H1 (cell line): ENCODE measurements around the gene BSND. TPM values are rescaled to one million over a fixed set of nuclear protein-coding genes. Genes with fewer than 3 reads are reported as not detected.

Experiments
- CTCF ChIA-PET: fragments of 300-600 bp; sonication (Branson Sonifier 250); formaldehyde crosslinking; loops from one replicate; lab custom pipeline; 2021; ENCODE audit not compliant: partially characterized antibody; lab: Charles Lee
- POLR2A ChIA-PET: fragments of 300-600 bp; sonication (Branson Sonifier 250); formaldehyde crosslinking; loops from one replicate; lab custom pipeline; 2021; ENCODE audit warnings: inconsistent platforms; ENCODE audit not compliant: partially characterized antibody; lab: Charles Lee
- DNase-seq, 2 experiments: peaks; one replicate each; pipeline versions ENCODE4 v3.0.0 to v3.0.0-alpha.2; 2010 to 2022; ENCODE audit warnings: low spot score in 2 of 2, low read depth in 1 of 2, mixed read lengths in 1 of 2
- FAIRE-seq: peaks from 2 replicates; lab custom pipeline; 2011; peaks lifted over from hg19 to GRCh38; lab: Jason Lieb, UNC
- H2AFZ ChIP-seq: 2 replicates; pipeline ENCODE4 v1.8.1; 2012; ENCODE audit warnings: low read length, inconsistent platforms
- H2AK5ac ChIP-seq: 2 replicates; pipeline ENCODE4 v1.6.1; 2013; ENCODE audit warnings: low read depth, low read length
- H2BK120ac ChIP-seq: replicated peaks from 2 replicates; pipeline ENCODE3; 2013; ENCODE audit warnings: low read depth, low read length, inconsistent platforms
- H2BK12ac ChIP-seq: 2 replicates; pipeline ENCODE4 v1.6.1; 2013; ENCODE audit warnings: low read depth, low read length
- H2BK15ac ChIP-seq: 2 replicates; pipeline ENCODE4 v1.6.1; 2013; ENCODE audit warnings: low read length
- H2BK20ac ChIP-seq: 2 replicates; pipeline ENCODE4 v1.6.1; 2013; ENCODE audit warnings: low read length
- H2BK5ac ChIP-seq: 2 replicates; pipeline ENCODE4 v1.6.1; 2013; ENCODE audit warnings: low read depth, low read length
- H3K14ac ChIP-seq: 2 replicates; pipeline ENCODE4 v1.6.1; 2013; ENCODE audit warnings: inconsistent platforms; ENCODE audit not compliant: insufficient read length
- H3K18ac ChIP-seq: 2 replicates; pipeline ENCODE4 v1.6.1; 2013; ENCODE audit warnings: low read length; ENCODE audit errors: extremely low read depth
- H3K23ac ChIP-seq: 2 replicates; pipeline ENCODE4 v1.6.1; 2013; ENCODE audit warnings: inconsistent platforms; ENCODE audit not compliant: insufficient read length
- H3K23me2 ChIP-seq: 2 replicates; pipeline ENCODE4 v1.6.1; 2013; ENCODE audit warnings: low read depth, low read length
- H3K27ac ChIP-seq: 2 replicates; pipeline ENCODE4 v1.6.1; 2011; ENCODE audit warnings: low read depth, low read length, inconsistent platforms
- H3K27me3 ChIP-seq, 4 experiments: replicated peaks in 1 of 4; 1 replicate in 1 of 4; 2 replicates in 3 of 4; pipeline versions ENCODE4 v1.6.1 to v1.8.1; 2011 to 2013; ENCODE audit warnings: low read length in 3 of 4, mild to moderate bottlenecking in 3 of 4, inconsistent platforms in 2 of 4, mixed read lengths in 2 of 4, moderate library complexity in 1 of 4; ENCODE audit not compliant: control insufficient read depth in 3 of 4, insufficient read depth in 3 of 4; ENCODE audit errors: extremely low read depth in 1 of 4
- H3K36me3 ChIP-seq, 4 experiments: 2 replicates each; pipeline versions ENCODE4 v1.6.1 to v1.8.1; 2011 to 2013; ENCODE audit warnings: mild to moderate bottlenecking in 4 of 4, low read length in 3 of 4, moderate library complexity in 2 of 4, control low read depth in 1 of 4, inconsistent platforms in 1 of 4; ENCODE audit not compliant: insufficient read depth in 4 of 4, control insufficient read depth in 2 of 4
- H3K4ac ChIP-seq: replicated peaks from 2 replicates; pipeline ENCODE3; 2013; ENCODE audit warnings: low read length, low read depth, mixed read lengths, inconsistent platforms; ENCODE audit not compliant: insufficient read length
- H3K4me1 ChIP-seq, 4 experiments: replicated peaks in 1 of 4; 1 replicate in 1 of 4; 2 replicates in 3 of 4; pipeline versions ENCODE4 v1.6.1 to v1.8.1; 2011 to 2013; ENCODE audit warnings: low read length in 3 of 4, inconsistent platforms in 2 of 4, mixed read lengths in 1 of 4; ENCODE audit not compliant: insufficient read depth in 4 of 4, control insufficient read depth in 3 of 4
- H3K4me2 ChIP-seq, 2 experiments: 2 replicates each; pipeline versions ENCODE4 v1.6.1 to v1.8.1; 2011 to 2013; ENCODE audit warnings: low read depth in 2 of 2, low read length in 2 of 2, control low read depth in 1 of 2, inconsistent platforms in 1 of 2, mild to moderate bottlenecking in 1 of 2; ENCODE audit not compliant: insufficient read depth in 1 of 2
- H3K4me3 ChIP-seq, 4 experiments: fragments of 200-600, 300-600 bp in 1 of 4; sonication (generic), shearing (Covaris generic), sonication (Bioruptor Twin) in 1 of 4; 2 replicates each; pipeline versions ENCODE4 v1.5.1 to v1.8.1; 2011 to 2016; ENCODE audit warnings: low read length in 4 of 4, low read depth in 3 of 4, control low read depth in 2 of 4, inconsistent platforms in 2 of 4, mild to moderate bottlenecking in 2 of 4, mixed read lengths in 1 of 4, moderate library complexity in 1 of 4; ENCODE audit not compliant: insufficient read depth in 2 of 4; ENCODE audit errors: extremely low read depth in 1 of 4
- H3K56ac ChIP-seq: replicated peaks from 2 replicates; pipeline ENCODE3; 2013; ENCODE audit warnings: low read depth, mild to moderate bottlenecking, mixed read lengths, low read length, inconsistent platforms; ENCODE audit not compliant: insufficient read length
- H3K79me1 ChIP-seq: 2 replicates; pipeline ENCODE4 v1.6.1; 2013; ENCODE audit warnings: low read depth, low read length, control low read depth
- H3K79me2 ChIP-seq, 2 experiments: 2 replicates each; pipeline versions ENCODE4 v1.6.1 to v1.8.1; 2012 to 2013; ENCODE audit warnings: low read length in 2 of 2, mild to moderate bottlenecking in 2 of 2, inconsistent platforms in 1 of 2; ENCODE audit not compliant: insufficient read depth in 2 of 2, control insufficient read depth in 1 of 2
- H3K9ac ChIP-seq, 4 experiments: replicated peaks in 1 of 4; 1 replicate in 1 of 4; 2 replicates in 3 of 4; pipeline versions ENCODE4 v1.6.1 to v1.8.1; 2011 to 2013; ENCODE audit warnings: low read depth in 3 of 4, low read length in 3 of 4, control low read depth in 2 of 4, mild to moderate bottlenecking in 2 of 4, moderate library complexity in 2 of 4, inconsistent platforms in 1 of 4; ENCODE audit errors: extremely low read depth in 1 of 4
- H3K9me3 ChIP-seq, 2 experiments: 2 replicates each; pipeline versions ENCODE4 v1.6.1 to v1.8.1; 2012 to 2013; ENCODE audit warnings: mild to moderate bottlenecking in 2 of 2, moderate library complexity in 2 of 2, control low read depth in 1 of 2, inconsistent platforms in 1 of 2, low read depth in 1 of 2, low read length in 1 of 2, mixed read lengths in 1 of 2; ENCODE audit not compliant: insufficient read depth in 2 of 2
- H4K20me1 ChIP-seq, 2 experiments: replicated peaks in 1 of 2; 2 replicates each; pipeline versions ENCODE3 to v1.8.1; 2011 to 2013; ENCODE audit warnings: inconsistent platforms in 2 of 2, low read length in 2 of 2, mild to moderate bottlenecking in 1 of 2; ENCODE audit not compliant: insufficient read depth in 2 of 2, control insufficient read depth in 1 of 2
- H4K5ac ChIP-seq: 2 replicates; pipeline ENCODE4 v1.6.1; 2013; ENCODE audit warnings: low read length, low read depth, mixed read lengths, inconsistent platforms; ENCODE audit not compliant: insufficient read length
- H4K8ac ChIP-seq: 2 replicates; pipeline ENCODE4 v1.8.0; 2013; ENCODE audit warnings: mild to moderate bottlenecking, moderate library complexity, low read length, inconsistent platforms; ENCODE audit not compliant: insufficient read depth; ENCODE audit errors: extremely low read depth
- H4K91ac ChIP-seq: replicated peaks from 2 replicates; pipeline ENCODE3; 2013; ENCODE audit warnings: low read length, mixed read lengths, inconsistent platforms; ENCODE audit not compliant: insufficient read length
- BRCA1 ChIP-seq: IDR thresholded peaks from 2 replicates; pipeline ENCODE4 v1.6.1; 2012; ENCODE audit warnings: low read depth, low read length, improper control_type of control experiment
- CHD2 ChIP-seq: IDR thresholded peaks from 2 replicates; pipeline ENCODE4 v1.6.1; 2012; ENCODE audit warnings: low read length, improper control_type of control experiment
- FOSL1 ChIP-seq: IDR thresholded peaks from 2 replicates; pipeline ENCODE4 v1.6.1; 2011; ENCODE audit warnings: mild to moderate bottlenecking, low read depth, low read length, moderate library complexity; ENCODE audit not compliant: insufficient read depth
- HDAC2 ChIP-seq, 2 experiments: fragments of 300-600 bp in 1 of 2; sonication (generic) in 1 of 2; IDR thresholded peaks; 2 replicates each; pipeline ENCODE4 v1.6.1; 2011 to 2012; ENCODE audit warnings: low read depth in 2 of 2, low read length in 2 of 2, mild to moderate bottlenecking in 2 of 2, moderate library complexity in 2 of 2, borderline replicate concordance in 1 of 2, inconsistent platforms in 1 of 2
- JUN ChIP-seq: IDR thresholded peaks from 2 replicates; pipeline ENCODE4 v1.6.1; 2011; ENCODE audit warnings: low read depth, mild to moderate bottlenecking, improper control_type of control experiment, low read length
- KDM1A ChIP-seq: fragments of 200-600, 300-600 bp; sonication (generic); IDR thresholded peaks from 2 replicates; pipeline ENCODE4 v1.7.1; 2016; ENCODE audit warnings: mild to moderate bottlenecking, low read length, borderline replicate concordance
- POLR2A ChIP-seq, 2 experiments: IDR thresholded peaks; 1 replicate in 1 of 2; 2 replicates in 1 of 2; pipeline ENCODE4 v1.6.1; 2011; ENCODE audit warnings: low read depth in 2 of 2, low read length in 2 of 2, mild to moderate bottlenecking in 2 of 2; ENCODE audit errors: control extremely low read depth in 1 of 2
- RAD21 ChIP-seq, 2 experiments: IDR thresholded peaks in 1 of 2; conservative IDR thresholded peaks in 1 of 2; 2 replicates each; pipeline ENCODE4 v1.6.1; 2011; ENCODE audit warnings: low read depth in 2 of 2, low read length in 2 of 2, improper control_type of control experiment in 1 of 2, inconsistent platforms in 1 of 2, mild to moderate bottlenecking in 1 of 2, moderate library complexity in 1 of 2
- RBBP5 ChIP-seq: IDR thresholded peaks from 2 replicates; pipeline ENCODE4 v1.7.1; 2012; ENCODE audit warnings: low read depth, mild to moderate bottlenecking, inconsistent platforms, low read length, moderate library complexity, borderline replicate concordance
- WGBS, 2 experiments: shearing (Covaris generic) in 1 of 2; methylation state at CpG; one replicate each; pipeline versions ENCODE4 v1.1.6 to v1.1.7; 2013 to 2015; ENCODE audit warnings: low lambda C conversion rate in 2 of 2, mixed read lengths in 2 of 2, inconsistent platforms in 1 of 2, low coverage in 1 of 2, missing lambda C conversion rate in 1 of 2; ENCODE audit not compliant: insufficient replicate concordance in 2 of 2, insufficient coverage in 1 of 2, insufficient read length in 1 of 2; ENCODE audit errors: extremely low coverage in 1 of 2, missing lambda C conversion rate in 1 of 2; 5-methylcytosine and 5-hydroxymethylcytosine counted together
- polyA plus RNA-seq, 7 experiments: library from polyadenylated mRNA; depleted of rRNA in 3 of 7; stranded (reverse) in 5 of 7; unstranded in 2 of 7; fragments of >200 nt in 5 of 7; fragments of 200-250 nt in 2 of 7; gene quantifications; 1 replicate in 5 of 7; 2 replicates in 1 of 7; 4 replicates in 1 of 7; pipeline versions ENCODE4 v1.2.1 to v1.2.3, GENCODE V29; 2011 to 2013; ENCODE audit warnings: missing spikeins in 2 of 7, mixed read lengths in 2 of 7
- total RNA-seq: library from RNA; stranded (reverse); fragmentation: NEBNext Ultra II Directional; extraction: Animal tissue kit (Norgen Biotek cat#: 25700); gene quantifications from 2 replicates; pipeline ENCODE4 v1.2.1, GENCODE V29; 2021
- TF ChIP-seq, protein P1 (sequence below): IDR thresholded peaks from 2 replicates; pipeline ENCODE4 v1.6.1; 2012; ENCODE audit warnings: inconsistent platforms

The BSND gene
- total and polyA plus RNA-seq, 2 of the 8 experiments (the other 6 are each of a cell fraction or from before 2014, with no cell fraction given), result 0.43 to 0.68 TPM

DNA sequence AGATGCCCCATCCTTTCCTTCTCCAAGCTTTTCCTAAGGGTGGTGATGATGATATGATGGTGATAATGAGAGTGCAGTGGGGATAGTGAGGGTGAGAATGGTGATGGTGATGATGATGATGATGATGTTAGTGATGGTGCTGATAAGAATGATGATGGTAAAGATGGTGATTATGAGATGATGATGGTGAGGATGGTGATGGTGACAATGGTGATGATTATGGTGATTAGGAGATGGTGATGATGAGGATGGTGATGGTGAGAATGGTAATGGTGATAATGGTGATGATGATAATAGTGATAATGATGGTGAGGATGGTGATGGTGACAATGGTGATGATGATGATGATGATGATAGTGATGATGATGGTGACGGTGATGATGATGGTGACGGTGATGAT is 4.0 kb downstream of the BSND start:
- Histone ChIP-seq H2AFZ (no peak overlapping the region), H3K27me3 (peaks cover 4 to 50% (median 30%) of the 10 kb centered on the region in 4 experiments), H3K9ac (no peak overlapping the region), H4K5ac (no peak overlapping the region), H3K4ac (no peak overlapping the region), H2BK12ac (peak overlapping the region; percentile 50; the same call in 1 of the 2 replicates), H3K56ac (peak overlapping the region; percentile 33), H3K14ac (no peak overlapping the region), H2BK5ac (no peak overlapping the region; the same call in 1 of the 2 replicates), H4K20me1 (peaks cover 0 to 4% of the 10 kb centered on the region in 2 experiments), H3K23ac (no peak overlapping the region), H2BK15ac (no peak overlapping the region), H2AK5ac (peak overlapping the region; percentile 96; the same call in 1 of the 2 replicates), H3K4me3 (no peak overlapping the region), H4K91ac (no peak overlapping the region), H3K18ac (no peak overlapping the region), H3K4me1 (peaks cover 0 to under 1% (median under 1%) of the 10 kb centered on the region in 4 experiments; a peak in 5 of 7 replicates), H3K9me3 (no peaks in the 10 kb centered on the region), H4K8ac (no peak overlapping the region), H3K36me3 (no peaks in the 10 kb centered on the region), H2BK120ac (no peak overlapping the region), H3K27ac (no peak overlapping the region), H3K23me2 (peaks cover 6% of the 10 kb centered on the region; the same call in 1 of the 2 replicates), H3K4me2 (no peak overlapping the region), H3K79me2 (no peaks in the 10 kb centered on the region; a peak in 1 of 4 replicates), H2BK20ac (no peak overlapping the region), H3K79me1 (no peaks in the 10 kb centered on the region)
- ChIA-PET CTCF (interaction anchor here (1.1 to 11.0 kb wide), 6 partner anchors 11 to 57 kb away, joined by 3 to 511 read pairs (median 6); no protein-coding TSS in a partner anchor), POLR2A (no interaction called here)
- 50% methylated on average over 2 of the region's 2 CpGs; no CpG with 5 or more reads in 1 of the 2 experiments for WGBS, 2 experiments
- DNase-seq, result no peak
- no peak for TF ChIP-seq JUN
- TF ChIP-seq HDAC2 (IDR thresholded peaks at IDR 0.05; ENCODE audit: borderline replicate concordance in 1 of 2, low read depth in 2 of 2, low read length in 2 of 2), result no peak
- TF ChIP-seq RBBP5, result no peak
- TF ChIP-seq KDM1A, result no peak
- TF ChIP-seq, protein P1, sequence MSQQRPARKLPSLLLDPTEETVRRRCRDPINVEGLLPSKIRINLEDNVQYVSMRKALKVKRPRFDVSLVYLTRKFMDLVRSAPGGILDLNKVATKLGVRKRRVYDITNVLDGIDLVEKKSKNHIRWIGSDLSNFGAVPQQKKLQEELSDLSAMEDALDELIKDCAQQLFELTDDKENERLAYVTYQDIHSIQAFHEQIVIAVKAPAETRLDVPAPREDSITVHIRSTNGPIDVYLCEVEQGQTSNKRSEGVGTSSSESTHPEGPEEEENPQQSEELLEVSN, result no peak
- TF ChIP-seq FOSL1, result no peak
- no peak for TF ChIP-seq CHD2
- no peak for TF ChIP-seq BRCA1
- no peak for TF ChIP-seq POLR2A (IDR thresholded peaks at IDR 0.05; ENCODE audit: control extremely low read depth in 1 of 2, low read depth in 2 of 2, low read length in 2 of 2)
- no peak for TF ChIP-seq RAD21 (IDR thresholded peaks at IDR 0.05 in 1 of 2, conservative IDR thresholded peaks at IDR 0.05 in 1 of 2; ENCODE audit: low read depth in 2 of 2, low read length in 2 of 2)
- peak; percentile 60 for FAIRE-seq
